Kidney tubule cell (primary cell): ENCODE data around the gene IGF1.
"Not testable (repeated sequence)": the region's sequence is repeated elsewhere in the genome, so short reads cannot be mapped to it uniquely, and the experiment has no call there.

Experiments used
- DNase-seq: peaks from one replicate; pipeline ENCODE4 v3.0.0-alpha.2; 2018; ENCODE audit warnings: low spot score

The IGF1 gene

GRCh38 chr12:102379346-102380162 is 100.8 kb downstream of the IGF1 start:
- DNase-seq, result no peak

- no peak for DNase-seq
Measured at GRCh38 chr12:102376781-102377180, 103.6 kb downstream of the IGF1 start.

- DNase-seq, result no peak
Measured at GRCh38 chr12:102376181-102376747, 104.1 kb downstream of the IGF1 start.

- DNase-seq, result no peak
Measured at GRCh38 chr12:102374190-102374589, 106.2 kb downstream of the IGF1 start.

GRCh38 chr12:102372087-102372486 is 108.3 kb downstream of the IGF1 start:
- no peak for DNase-seq

GRCh38 chr12:102371165-102371564 is 109.2 kb downstream of the IGF1 start:
- DNase-seq, result peak; percentile 4

- DNase-seq, result no peak
Measured at GRCh38 chr12:102369876-102370275, 110.5 kb downstream of the IGF1 start.

- DNase-seq, result no peak
Measured at GRCh38 chr12:102365365-102365764, 115.0 kb downstream of the IGF1 start.

- DNase-seq, result no peak
Measured at GRCh38 chr12:102364709-102365108, 115.7 kb downstream of the IGF1 start.

GRCh38 chr12:102356690-102357089 is 123.7 kb downstream of the IGF1 start:
- peak; percentile 33 for DNase-seq

- DNase-seq, result not testable (repeated sequence)
Measured at GRCh38 chr12:102354281-102354680, 126.1 kb downstream of the IGF1 start.

GRCh38 chr12:102351322-102351721 is 129.0 kb downstream of the IGF1 start:
- no peak for DNase-seq

- no peak for DNase-seq
Measured at GRCh38 chr12:102350070-102350469, 130.3 kb downstream of the IGF1 start.

- no peak for DNase-seq
Measured at GRCh38 chr12:102349079-102349478, 131.3 kb downstream of the IGF1 start.

GRCh38 chr12:102347811-102348210 is 132.6 kb downstream of the IGF1 start:
- DNase-seq, result no peak
